ENCODE results near the gene TRPV4. TPM values are rescaled to one million over a fixed set of nuclear protein-coding genes. Genes with fewer than 3 reads are reported as not detected.

Gene TRPV4
- total RNA-seq, 4 donors from 2014 or later, result 0.13 to 0.82 (median 0.19) TPM; not detected in 1

DNA sequence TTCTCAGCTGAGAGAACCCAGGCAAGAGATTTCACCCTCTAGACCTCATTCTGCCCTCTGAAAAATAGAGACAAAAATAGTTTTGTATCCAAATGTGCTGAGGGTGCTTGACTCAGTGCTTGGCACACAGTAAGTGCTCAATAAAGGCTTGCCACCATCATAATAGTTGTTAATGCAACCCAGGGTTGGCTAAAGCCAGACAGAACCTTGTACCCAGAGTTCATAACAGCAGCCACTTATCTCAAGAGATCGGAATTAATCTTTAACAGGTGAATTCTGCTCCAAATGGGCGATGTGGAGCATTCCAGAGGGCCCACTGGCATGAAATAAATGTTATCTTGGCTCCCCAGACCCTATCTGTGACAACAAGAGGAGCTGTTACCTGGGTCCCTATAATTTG, 2.9 kb downstream of the TRPV4 start:
- WGBS, 2 donors (ENCODE audit: low coverage in 1 of 2), result 80 to 83% methylated on average over 1 to 2 of the region's 2 CpGs
- H3K4me1 ChIP-seq, result peaks cover 0 to 15% (median 0%) of the 10 kb centered on the region in 3 donors
- H3K36me3 ChIP-seq, result no peaks in the 10 kb centered on the region
- peaks cover 71% of the 10 kb centered on the region for H3K27me3 ChIP-seq
- H3K9me3 ChIP-seq, result no peaks in the 10 kb centered on the region
- no peak overlapping the region for H3K27ac ChIP-seq
- TF ChIP-seq POLR2A (IDR thresholded peaks at IDR 0.05), result no peak
- TF ChIP-seq EP300 (IDR thresholded peaks at IDR 0.05), result no peak
- TF ChIP-seq, protein P1, sequence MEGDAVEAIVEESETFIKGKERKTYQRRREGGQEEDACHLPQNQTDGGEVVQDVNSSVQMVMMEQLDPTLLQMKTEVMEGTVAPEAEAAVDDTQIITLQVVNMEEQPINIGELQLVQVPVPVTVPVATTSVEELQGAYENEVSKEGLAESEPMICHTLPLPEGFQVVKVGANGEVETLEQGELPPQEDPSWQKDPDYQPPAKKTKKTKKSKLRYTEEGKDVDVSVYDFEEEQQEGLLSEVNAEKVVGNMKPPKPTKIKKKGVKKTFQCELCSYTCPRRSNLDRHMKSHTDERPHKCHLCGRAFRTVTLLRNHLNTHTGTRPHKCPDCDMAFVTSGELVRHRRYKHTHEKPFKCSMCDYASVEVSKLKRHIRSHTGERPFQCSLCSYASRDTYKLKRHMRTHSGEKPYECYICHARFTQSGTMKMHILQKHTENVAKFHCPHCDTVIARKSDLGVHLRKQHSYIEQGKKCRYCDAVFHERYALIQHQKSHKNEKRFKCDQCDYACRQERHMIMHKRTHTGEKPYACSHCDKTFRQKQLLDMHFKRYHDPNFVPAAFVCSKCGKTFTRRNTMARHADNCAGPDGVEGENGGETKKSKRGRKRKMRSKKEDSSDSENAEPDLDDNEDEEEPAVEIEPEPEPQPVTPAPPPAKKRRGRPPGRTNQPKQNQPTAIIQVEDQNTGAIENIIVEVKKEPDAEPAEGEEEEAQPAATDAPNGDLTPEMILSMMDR (IDR thresholded peaks at IDR 0.05), result no peak
- TF ChIP-seq POLR2AphosphoS5 (IDR thresholded peaks at IDR 0.05), result no peak
- H3K4me3 ChIP-seq, result no peak overlapping the region
- no peak for ATAC-seq

DNA sequence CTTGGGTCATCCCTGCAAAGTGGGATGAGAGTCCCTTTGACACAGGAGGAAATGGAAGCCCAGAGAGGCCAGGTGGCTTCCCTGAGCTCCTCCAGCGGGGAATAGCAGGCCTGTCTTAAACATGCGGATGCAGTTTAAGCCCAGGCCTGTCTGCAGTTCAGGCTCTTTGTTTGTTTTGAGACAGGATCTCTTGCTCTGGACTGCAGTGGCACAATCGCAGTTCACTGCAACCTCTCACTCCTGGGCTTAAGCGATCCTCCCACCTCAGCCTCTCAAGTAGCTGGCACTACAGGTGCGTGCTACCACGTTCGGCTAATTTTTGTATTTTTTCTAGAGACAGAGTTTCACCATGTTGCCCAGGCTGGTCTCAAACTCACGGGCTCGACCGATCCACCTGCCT, 3.5 kb downstream of the TRPV4 start:
- no peak overlapping the region for H3K27ac ChIP-seq
- 89% methylated on average over 8 of the region's 10 CpGs; no CpG with 5 or more reads in 1 of the 2 donors for WGBS, 2 donors (ENCODE audit: low coverage in 1 of 2)
- peaks cover 71% of the 10 kb centered on the region for H3K27me3 ChIP-seq
- H3K36me3 ChIP-seq, result no peaks in the 10 kb centered on the region
- peaks cover 0 to 15% (median 0%) of the 10 kb centered on the region in 3 donors for H3K4me1 ChIP-seq
- H3K9me3 ChIP-seq, result no peaks in the 10 kb centered on the region
- no peak for TF ChIP-seq POLR2A (IDR thresholded peaks at IDR 0.05)
- no peak for TF ChIP-seq EP300 (IDR thresholded peaks at IDR 0.05)
- TF ChIP-seq POLR2AphosphoS5 (IDR thresholded peaks at IDR 0.05), result no peak
- TF ChIP-seq, protein P1 (IDR thresholded peaks at IDR 0.05), result no peak
- no peak for ATAC-seq
- no peak overlapping the region for H3K4me3 ChIP-seq

DNA sequence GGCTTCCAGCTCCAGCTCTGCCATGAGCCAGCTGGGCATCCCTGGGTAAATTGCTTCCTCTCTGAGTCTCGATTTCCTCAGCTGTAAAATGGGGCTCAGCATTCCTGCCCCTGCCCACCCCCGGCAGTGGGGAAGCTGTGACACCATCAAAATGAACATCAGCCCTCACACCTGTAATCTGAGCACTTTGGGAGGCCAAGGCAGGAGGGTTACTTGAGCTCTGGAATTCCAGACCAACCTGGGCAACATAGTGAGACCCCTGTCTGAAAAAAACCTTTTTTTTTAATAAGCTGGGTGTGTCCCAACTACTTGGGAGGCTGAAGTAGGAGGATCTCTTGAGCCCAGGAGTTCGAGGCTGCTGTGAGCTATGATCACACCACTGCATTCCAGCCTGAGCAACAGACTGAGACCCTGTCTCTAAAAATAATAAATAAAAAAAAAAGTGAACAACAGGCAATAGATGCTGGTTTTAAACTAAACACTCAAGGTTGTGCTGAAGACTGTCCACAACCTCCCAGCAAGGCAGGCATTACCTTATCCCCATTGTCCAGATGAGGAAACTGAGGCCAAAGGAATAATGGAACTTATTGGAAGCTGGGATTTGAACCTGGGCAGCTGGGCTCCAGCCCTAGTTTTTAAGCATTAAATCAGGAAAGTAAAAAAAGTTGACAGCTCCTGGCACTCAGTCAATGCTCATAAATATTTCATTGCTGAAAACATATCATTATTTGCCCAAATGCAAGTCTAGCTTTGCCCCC, 4.3 kb downstream of the TRPV4 start:
- peak overlapping the region in 1 of 4 donors; percentile 21 for H3K27ac ChIP-seq
- H3K36me3 ChIP-seq, result no peaks in the 10 kb centered on the region
- peaks cover 0 to 15% (median 0%) of the 10 kb centered on the region in 3 donors for H3K4me1 ChIP-seq
- 92% methylated on average over 2 of the region's 3 CpGs; no CpG with 5 or more reads in 1 of the 2 donors for WGBS, 2 donors (ENCODE audit: low coverage in 1 of 2)
- H3K27me3 ChIP-seq, result peaks cover 66% of the 10 kb centered on the region
- no peak for ATAC-seq
- no peaks in the 10 kb centered on the region for H3K9me3 ChIP-seq
- TF ChIP-seq, protein P1 (IDR thresholded peaks at IDR 0.05), result no peak
- no peak for TF ChIP-seq EP300 (IDR thresholded peaks at IDR 0.05)
- TF ChIP-seq POLR2AphosphoS5 (IDR thresholded peaks at IDR 0.05), result no peak
- TF ChIP-seq POLR2A (IDR thresholded peaks at IDR 0.05), result no peak
- H3K4me3 ChIP-seq, result no peak overlapping the region

DNA sequence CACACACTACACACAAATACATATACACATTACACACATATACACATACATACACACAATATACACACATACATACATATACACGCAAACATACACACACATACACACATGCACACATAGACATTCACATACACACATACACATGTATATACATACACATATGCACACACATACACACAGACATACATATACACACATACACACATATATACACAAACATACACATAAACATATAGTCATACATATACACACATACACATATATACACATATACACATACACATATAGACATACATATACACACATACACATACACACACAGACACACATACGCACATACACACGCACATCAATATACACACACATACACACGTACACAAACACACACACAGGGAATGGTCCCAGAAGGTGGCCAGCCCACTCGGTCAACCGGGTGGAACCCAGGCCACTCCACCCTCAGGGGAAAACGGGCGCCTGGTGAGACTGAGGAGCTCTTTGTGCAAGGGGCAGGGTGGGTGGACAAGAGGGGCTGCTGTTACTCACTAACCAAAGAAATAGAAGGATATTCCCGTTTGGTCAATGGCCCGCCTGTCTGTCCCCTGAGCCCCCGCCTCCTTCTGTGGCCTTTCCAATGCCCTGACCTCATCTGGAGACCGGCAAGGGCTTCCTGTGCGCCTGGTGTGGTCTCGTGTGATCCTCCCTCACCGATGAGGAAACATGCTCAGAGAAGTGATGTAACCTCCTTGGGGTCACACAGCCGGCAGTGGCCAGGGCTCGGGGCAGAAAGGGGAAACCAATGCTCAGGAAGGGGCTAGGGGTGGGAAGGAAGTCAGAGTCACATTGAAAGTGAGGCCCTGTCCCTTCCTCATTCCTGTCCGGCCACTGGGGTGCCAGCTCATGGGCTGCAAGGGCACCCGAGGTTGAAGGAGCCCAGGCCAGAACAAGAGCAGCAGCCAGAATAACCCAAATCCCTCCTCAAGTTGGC, 5.3 kb downstream of the TRPV4 start:
- H3K4me1 ChIP-seq, result peaks cover 0 to 7% (median 0%) of the 10 kb centered on the region in 3 donors
- TF ChIP-seq EP300 (IDR thresholded peaks at IDR 0.05) (no peak), POLR2AphosphoS5 (IDR thresholded peaks at IDR 0.05) (no peak), POLR2A (IDR thresholded peaks at IDR 0.05) (no peak)
- TF ChIP-seq, protein P1 (IDR thresholded peaks at IDR 0.05), result no peak
- 58 to 71% methylated on average over 8 to 14 of the region's 19 CpGs for WGBS, 2 donors (ENCODE audit: low coverage in 1 of 2)
- no peaks in the 10 kb centered on the region for H3K9me3 ChIP-seq
- no peaks in the 10 kb centered on the region for H3K36me3 ChIP-seq
- peak overlapping the region in 1 of 4 donors; percentile 21 for H3K27ac ChIP-seq
- no peak overlapping the region for H3K4me3 ChIP-seq
- ATAC-seq, result peak; percentile 80
- H3K27me3 ChIP-seq, result peaks cover 55% of the 10 kb centered on the region
